ENCODE results near the gene GTF2IRD1.
"Not testable (repeated sequence)": the region's sequence is repeated elsewhere in the genome, so short reads cannot be mapped to it uniquely, and the experiment has no call there.

GRCh38 chr7:74411571-74411970, 42.1 kb upstream of the GTF2IRD1 start:
- TF ChIP-seq, protein P1, sequence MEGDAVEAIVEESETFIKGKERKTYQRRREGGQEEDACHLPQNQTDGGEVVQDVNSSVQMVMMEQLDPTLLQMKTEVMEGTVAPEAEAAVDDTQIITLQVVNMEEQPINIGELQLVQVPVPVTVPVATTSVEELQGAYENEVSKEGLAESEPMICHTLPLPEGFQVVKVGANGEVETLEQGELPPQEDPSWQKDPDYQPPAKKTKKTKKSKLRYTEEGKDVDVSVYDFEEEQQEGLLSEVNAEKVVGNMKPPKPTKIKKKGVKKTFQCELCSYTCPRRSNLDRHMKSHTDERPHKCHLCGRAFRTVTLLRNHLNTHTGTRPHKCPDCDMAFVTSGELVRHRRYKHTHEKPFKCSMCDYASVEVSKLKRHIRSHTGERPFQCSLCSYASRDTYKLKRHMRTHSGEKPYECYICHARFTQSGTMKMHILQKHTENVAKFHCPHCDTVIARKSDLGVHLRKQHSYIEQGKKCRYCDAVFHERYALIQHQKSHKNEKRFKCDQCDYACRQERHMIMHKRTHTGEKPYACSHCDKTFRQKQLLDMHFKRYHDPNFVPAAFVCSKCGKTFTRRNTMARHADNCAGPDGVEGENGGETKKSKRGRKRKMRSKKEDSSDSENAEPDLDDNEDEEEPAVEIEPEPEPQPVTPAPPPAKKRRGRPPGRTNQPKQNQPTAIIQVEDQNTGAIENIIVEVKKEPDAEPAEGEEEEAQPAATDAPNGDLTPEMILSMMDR (IDR thresholded peaks at IDR 0.05 in 4 of 5, conservative IDR thresholded peaks at IDR 0.05 in 1 of 5): not testable (repeated sequence)
- TF ChIP-seq POLR2A (IDR thresholded peaks at IDR 0.05): not testable (repeated sequence)

All from gastrocnemius medialis (tissue), 4 donors.